ENCODE data around the gene SIMC1. TPM values are rescaled to one million over a fixed set of nuclear protein-coding genes. Genes with fewer than 3 reads are reported as not detected.
A peak's percentile ranks its signal among the peaks of the same experiment; 100 is the strongest.

The SIMC1 gene
- total RNA-seq, 2 experiments from 2014 or later, result 23.5 to 24.8 TPM

DNA sequence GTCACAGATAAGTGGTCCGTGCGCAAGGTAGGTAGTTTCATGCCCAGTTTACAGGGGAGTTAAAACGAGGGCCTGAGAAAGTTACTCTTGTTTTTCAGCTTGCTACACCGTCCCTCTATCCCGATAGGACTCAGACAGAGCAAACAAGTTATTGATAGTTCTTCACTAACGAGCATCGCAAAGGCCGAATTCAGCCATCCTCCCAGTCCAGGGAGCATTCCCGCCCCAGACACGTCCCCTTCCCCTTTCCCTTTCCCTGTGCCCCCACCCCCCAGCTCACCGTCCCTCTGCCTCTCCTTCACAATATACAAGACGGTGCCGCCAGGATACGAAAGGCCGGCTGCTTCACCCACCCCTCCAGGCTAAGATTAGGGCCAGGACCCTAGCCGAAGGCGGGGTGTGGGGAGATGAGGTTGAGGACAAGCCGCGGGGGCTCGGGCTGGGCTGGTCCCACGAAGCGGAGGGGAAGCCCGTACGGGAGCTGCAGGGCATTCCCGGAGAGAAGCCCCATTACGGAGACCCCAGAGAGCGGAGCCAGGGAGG, 122.7 kb downstream of the SIMC1 start:
- Mint-ChIP-seq H3K27ac (peak overlapping the region; percentile 98), H3K36me3 (peaks cover 17% of the 10 kb centered on the region), H3K9me3 (no peaks in the 10 kb centered on the region), H3K4me1 (peaks cover 25% of the 10 kb centered on the region), H3K4me3 (peak overlapping the region; percentile 99), H3K27me3 (no peaks in the 10 kb centered on the region)
- no peak for DNase-seq

DNA sequence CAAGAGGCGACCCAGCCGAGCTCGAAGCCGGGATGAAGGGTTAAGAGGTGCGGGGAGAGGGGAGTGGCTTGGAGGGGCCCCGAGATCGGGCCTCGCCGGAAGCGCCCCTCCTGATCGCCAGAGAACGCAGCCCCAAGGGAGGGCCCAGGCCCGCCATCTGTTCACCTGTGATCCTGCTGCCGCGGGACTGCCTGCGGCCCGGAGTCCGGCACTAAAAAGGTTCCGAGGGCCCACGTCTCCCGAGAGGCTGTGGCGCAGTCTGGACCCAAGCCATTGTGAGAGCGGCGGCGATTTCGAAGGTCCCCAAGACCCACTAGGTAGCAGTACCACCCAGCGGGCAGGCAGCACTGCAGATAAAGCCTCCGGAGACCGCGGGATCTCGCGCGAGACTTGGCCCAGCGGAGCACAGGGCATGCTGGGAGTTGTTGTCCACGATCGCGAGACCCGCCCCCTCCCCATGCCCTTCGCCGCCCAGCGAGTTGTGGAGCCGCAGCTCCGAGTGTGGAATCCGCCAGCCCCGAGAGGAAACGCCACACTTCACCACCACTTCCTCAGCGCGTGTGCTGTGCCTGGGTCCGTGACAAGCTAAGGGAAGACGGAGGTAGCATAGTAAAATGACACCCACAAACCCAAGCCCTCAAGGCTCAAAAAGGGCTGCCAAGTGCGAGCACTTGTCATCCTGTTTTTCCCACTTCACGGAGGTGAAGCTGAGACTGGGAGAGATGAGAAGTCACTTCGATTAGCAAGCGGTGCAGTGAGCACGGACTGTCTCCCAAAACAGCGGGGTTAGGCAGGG, 123.4 kb downstream of the SIMC1 start, which contains the start of gene KIAA1191:
KIAA1191 (minus strand) TSS at position 328 of the 796 bp plus-strand sequence. CDS start 2,256 bp downstream, outside the sequence.
- Mint-ChIP-seq H3K4me1 (peaks cover 25% of the 10 kb centered on the region), H3K27me3 (no peaks in the 10 kb centered on the region), H3K4me3 (peak within 1 kb of the TSS; percentile 99), H3K36me3 (peaks cover 18% of the 10 kb centered on the region), H3K9me3 (no peaks in the 10 kb centered on the region), H3K27ac (peak within 1 kb of the TSS; percentile 98)
- DNase-seq, result peak; percentile 93

DNA sequence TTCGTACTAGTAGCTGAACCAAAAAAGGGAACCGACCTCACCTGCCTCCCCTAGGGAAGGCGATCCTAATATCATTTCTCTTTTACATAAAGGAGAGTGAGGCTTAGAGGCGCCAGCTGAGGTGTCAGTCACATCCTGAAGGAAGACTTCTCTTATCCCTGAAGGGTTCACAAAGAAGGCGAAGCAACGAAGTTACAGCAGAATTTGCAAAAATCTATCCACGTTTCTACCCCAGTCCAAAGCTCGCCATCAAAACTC, 123.9 kb downstream of the SIMC1 start:
- H3K9me3 Mint-ChIP-seq, result no peaks in the 10 kb centered on the region
- H3K36me3 Mint-ChIP-seq, result peaks cover 20% of the 10 kb centered on the region
- peak overlapping the region; percentile 98 for H3K27ac Mint-ChIP-seq
- peaks cover 26% of the 10 kb centered on the region for H3K4me1 Mint-ChIP-seq
- H3K27me3 Mint-ChIP-seq, result no peaks in the 10 kb centered on the region
- no peak for DNase-seq
- peak overlapping the region; percentile 99 for H3K4me3 Mint-ChIP-seq

DNA sequence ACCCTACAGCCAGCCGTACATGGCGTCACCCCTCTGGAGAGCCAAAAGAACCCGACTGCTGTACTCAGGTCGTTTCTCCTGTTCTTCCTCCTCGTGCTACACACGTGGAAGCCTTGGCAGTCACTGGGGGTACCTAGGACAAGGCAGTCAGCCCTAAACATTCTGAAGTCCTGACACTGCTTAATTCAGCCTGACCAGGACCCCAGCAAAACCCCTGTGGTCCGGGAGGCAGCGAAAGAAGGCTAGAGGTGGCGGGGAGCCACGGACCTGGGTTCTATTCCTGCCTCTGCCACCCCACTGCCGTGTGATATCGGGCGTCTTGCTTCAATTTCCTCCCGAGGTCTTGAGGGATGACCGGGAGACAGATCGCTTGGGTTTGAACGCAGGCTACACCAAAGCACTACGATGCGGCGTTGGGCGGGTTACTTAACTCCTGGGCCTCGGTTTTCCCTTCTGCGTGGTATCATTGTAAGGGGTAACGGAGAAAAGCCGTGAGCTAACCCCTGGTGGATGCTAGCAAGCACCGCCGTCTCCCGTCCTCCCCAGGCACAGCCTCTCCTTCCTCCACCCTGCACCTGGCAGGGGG, 126.6 kb downstream of the SIMC1 start:
- H3K36me3 Mint-ChIP-seq, result peaks cover 17% of the 10 kb centered on the region
- H3K9me3 Mint-ChIP-seq, result no peaks in the 10 kb centered on the region
- H3K4me1 Mint-ChIP-seq, result peaks cover 19% of the 10 kb centered on the region
- peak overlapping the region; percentile 81 for H3K27ac Mint-ChIP-seq
- peak overlapping the region; percentile 77 for H3K4me3 Mint-ChIP-seq
- DNase-seq, result no peak
- no peaks in the 10 kb centered on the region for H3K27me3 Mint-ChIP-seq

DNA sequence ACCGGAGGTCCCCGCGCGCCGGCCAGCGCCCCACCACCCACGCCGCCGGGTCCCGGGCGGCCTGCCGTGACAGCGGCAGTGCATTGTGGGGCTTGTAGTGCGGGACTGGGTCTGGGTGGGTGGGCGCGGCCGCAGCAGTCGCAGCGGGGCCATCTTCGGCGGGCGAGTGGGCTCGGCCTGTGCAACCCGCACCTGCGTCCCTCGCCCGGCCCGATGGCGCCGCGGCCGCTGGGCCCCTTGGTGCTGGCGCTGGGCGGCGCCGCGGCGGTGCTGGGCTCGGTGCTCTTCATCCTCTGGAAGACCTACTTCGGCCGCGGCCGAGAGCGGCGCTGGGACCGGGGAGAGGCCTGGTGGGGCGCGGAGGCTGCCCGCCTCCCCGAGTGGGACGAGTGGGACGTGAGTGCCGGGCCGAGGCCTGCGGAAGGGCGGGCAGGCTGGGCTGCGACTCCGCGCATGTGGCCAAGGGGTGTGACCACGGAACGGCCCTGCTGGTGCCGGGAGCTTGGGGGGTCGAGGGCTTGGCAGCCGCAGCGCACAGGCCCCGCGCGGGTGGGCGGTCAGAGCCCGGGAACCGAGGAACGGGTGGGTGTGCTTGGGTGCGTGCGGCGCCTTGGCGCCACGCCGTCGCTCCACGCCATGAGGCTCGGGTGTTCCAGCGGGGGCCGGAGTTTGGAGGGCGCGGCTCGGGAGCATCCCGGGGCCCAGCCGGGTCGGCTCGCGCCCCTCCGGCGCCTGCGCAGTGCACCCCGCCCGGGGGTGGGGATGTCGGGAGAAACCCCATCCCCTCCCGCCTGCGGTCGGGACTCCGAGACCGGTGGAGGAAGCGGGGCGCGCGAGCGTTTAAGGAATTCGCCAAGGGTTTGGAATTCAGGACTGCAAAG, 127.4 kb downstream of the SIMC1 start, which contains the start of gene ARL10:
ARL10 (plus strand) TSS at position 137 of the 881 bp plus-strand sequence; CDS start at position 214, 77 bp downstream.
- H3K4me3 Mint-ChIP-seq, result peak within 1 kb of the TSS; percentile 77
- peak within 1 kb of the TSS; percentile 81 for H3K27ac Mint-ChIP-seq
- peak; percentile 80 for DNase-seq
- H3K4me1 Mint-ChIP-seq, result peaks cover 17% of the 10 kb centered on the region
- H3K9me3 Mint-ChIP-seq, result no peaks in the 10 kb centered on the region
- no peaks in the 10 kb centered on the region for H3K27me3 Mint-ChIP-seq
- peaks cover 16% of the 10 kb centered on the region for H3K36me3 Mint-ChIP-seq

DNA sequence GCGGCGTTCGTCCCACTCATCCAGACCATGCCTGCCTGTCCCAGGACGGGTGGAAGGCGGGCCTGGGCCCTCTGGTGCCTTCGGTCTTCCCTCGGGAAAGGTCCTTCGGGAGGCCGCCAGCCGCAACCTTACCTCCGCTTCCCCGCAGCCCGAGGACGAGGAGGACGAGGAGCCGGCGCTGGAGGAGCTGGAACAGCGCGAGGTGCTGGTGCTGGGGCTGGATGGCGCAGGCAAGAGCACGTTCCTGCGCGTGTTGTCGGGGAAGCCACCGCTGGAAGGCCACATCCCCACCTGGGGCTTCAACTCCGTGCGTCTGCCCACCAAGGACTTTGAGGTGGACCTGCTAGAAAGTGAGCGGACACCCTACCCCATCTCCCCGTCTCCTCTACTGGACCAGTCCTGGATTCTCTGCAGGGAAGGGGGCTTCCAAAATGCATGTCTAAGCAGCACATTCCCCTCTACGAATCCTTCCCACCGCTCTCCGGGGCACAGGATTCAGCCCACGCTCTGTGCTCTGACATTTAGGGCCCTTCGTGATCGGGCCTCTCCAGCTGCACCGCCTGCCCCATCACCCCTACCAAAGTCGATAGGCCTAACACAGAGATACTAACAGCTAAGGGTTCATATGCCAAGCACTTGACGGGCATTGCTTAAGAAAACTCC, 128.1 kb downstream of the SIMC1 start:
- H3K9me3 Mint-ChIP-seq, result no peaks in the 10 kb centered on the region
- H3K4me3 Mint-ChIP-seq, result peak overlapping the region; percentile 74
- H3K27me3 Mint-ChIP-seq, result no peaks in the 10 kb centered on the region
- H3K36me3 Mint-ChIP-seq, result peaks cover 18% of the 10 kb centered on the region
- H3K27ac Mint-ChIP-seq, result peak overlapping the region; percentile 13
- peaks cover 17% of the 10 kb centered on the region for H3K4me1 Mint-ChIP-seq
- DNase-seq, result no peak

DNA sequence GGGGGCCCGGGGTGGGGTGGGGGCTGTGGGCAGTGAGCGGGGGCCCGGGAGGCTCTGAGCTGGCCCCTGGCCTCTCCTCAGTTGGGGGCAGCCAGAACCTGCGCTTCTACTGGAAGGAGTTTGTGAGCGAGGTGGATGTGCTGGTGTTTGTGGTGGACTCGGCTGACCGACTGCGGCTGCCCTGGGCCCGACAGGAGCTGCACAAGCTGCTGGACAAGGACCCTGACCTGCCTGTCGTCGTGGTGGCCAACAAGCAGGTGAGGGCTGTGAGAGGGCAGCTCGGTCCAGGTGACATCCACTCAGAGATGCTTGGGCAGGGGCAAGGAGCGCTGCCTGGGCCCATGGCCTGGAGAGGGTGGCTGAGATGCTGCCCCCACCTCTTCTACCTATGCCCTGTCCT, 130.5 kb downstream of the SIMC1 start:
- H3K4me1 Mint-ChIP-seq, result peaks cover 8% of the 10 kb centered on the region
- H3K9me3 Mint-ChIP-seq, result no peaks in the 10 kb centered on the region
- peaks cover 19% of the 10 kb centered on the region for H3K36me3 Mint-ChIP-seq
- no peak overlapping the region for H3K27ac Mint-ChIP-seq
- no peak for DNase-seq
- H3K4me3 Mint-ChIP-seq, result no peak overlapping the region
- H3K27me3 Mint-ChIP-seq, result no peaks in the 10 kb centered on the region

DNA sequence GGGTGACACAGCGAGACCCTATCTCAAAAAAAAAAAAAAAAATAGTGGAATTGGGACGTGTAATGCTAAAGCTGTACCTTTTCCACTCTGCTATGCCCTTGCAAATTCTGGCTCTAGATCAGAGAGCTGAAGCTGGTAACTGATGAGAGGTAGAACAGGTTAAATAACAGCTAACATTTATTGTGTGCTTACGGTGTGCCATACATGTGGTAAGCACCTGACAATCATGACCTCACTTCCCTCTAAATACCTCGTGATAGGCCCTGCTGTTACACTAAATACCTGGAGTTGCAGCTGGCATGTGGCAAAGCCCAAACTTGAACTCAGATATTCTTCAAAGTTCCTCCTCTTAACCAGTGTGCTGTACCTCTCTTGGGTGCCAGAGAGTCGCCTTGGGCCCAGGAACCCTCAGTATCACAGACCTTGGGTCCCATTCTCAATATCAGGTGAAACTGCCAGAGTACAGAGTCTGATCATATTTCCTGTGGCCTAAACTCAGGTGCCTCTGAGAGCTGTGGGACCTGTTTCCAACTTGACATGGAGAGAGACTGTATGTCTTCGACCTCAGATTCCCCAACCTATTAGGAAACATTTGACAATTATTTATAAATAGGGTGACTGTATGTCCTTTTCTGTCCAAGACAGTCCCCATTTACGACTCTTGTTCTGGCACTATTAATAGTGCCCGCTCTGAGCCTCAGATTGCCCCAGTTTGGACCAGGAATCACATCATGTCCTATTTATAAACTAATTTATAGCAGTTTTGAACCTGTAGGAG, 131.9 kb downstream of the SIMC1 start:
- H3K9me3 Mint-ChIP-seq, result no peaks in the 10 kb centered on the region
- DNase-seq, result no peak
- no peak overlapping the region for H3K4me3 Mint-ChIP-seq
- peaks cover 8% of the 10 kb centered on the region for H3K4me1 Mint-ChIP-seq
- no peak overlapping the region for H3K27ac Mint-ChIP-seq
- peaks cover 19% of the 10 kb centered on the region for H3K36me3 Mint-ChIP-seq
- no peaks in the 10 kb centered on the region for H3K27me3 Mint-ChIP-seq

DNA sequence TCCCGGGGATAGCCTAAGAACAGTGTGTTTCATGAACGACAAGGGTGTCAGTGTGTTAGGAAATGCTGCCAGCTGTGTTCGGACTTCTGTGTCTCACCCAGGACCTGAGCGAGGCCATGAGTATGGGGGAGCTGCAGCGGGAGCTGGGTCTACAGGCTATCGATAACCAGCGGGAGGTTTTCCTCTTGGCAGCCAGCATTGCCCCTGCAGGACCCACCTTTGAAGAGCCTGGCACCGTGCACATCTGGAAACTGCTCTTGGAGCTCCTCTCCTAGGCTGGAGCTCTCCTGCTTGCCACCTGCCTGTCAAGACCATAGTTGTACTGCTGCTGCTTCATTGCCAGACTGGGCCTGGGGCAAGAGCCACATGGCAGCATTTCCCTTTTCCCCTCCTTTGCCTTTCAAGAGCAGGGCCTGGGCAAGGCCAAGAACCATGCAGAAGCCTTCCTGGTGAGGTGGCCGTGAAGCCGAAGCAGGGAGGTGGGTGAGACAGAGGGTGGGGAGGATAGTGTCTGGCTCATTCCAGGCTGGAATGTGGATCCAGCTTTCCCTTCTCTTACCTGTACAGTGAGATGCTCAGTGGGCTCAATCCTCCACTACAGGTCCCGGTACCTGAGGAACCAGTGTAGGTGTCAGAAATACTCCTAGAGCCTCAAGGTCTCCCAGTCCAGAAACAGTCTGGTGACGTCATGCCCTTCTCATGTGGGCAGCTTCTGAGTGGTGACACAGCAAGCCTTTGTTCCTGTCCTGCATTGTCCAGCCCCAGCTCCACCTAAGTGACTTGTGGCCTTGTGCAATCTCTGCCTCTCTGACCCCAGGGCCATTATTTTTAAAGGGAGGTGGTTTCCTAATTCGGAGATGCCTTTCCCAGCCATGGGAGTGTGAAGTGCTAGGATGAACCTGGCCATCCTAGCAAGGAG, 133.7 kb downstream of the SIMC1 start:
- Mint-ChIP-seq H3K27ac (no peak overlapping the region), H3K4me3 (no peak overlapping the region), H3K36me3 (peaks cover 24% of the 10 kb centered on the region), H3K27me3 (no peaks in the 10 kb centered on the region), H3K4me1 (peaks cover 6% of the 10 kb centered on the region), H3K9me3 (no peaks in the 10 kb centered on the region)
- DNase-seq, result no peak

DNA sequence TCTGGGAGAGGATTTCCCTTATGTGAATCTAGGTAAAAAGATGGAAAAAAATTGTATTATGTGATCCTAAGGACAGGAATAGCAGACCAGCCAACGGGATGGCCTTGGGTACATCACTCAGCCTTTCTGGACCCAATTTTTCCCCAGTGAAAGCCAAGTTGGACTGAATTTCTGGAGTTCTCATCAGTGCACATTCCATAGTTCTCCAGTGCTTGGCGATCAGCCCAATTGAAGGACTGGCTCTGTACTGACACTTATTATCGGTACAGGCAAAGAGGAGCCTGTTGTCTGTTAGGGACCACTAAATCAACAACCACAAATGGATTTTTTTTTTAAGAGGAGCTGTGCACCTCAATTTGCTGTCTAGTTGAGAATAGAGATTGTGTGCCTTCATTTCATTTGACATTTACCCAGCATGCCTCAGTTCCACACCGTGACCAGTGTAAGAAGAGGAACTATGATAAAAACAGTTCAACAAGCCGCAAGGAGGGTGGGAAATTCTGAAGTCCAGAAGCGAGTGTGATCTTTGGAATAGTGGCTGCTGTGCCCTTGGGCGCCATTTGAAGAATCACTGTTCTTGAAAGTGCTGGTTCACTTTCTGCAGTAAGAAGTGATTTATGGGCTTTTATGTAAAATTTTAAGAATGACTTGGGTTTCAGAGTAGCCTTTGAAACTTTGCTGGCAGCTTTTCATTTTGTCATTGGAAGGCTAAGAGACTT, 135.0 kb downstream of the SIMC1 start:
- DNase-seq, result no peak
- Mint-ChIP-seq H3K36me3 (peaks cover 12% of the 10 kb centered on the region), H3K27me3 (no peaks in the 10 kb centered on the region), H3K4me3 (no peak overlapping the region), H3K27ac (no peak overlapping the region), H3K9me3 (no peaks in the 10 kb centered on the region), H3K4me1 (no peaks in the 10 kb centered on the region)

DNA sequence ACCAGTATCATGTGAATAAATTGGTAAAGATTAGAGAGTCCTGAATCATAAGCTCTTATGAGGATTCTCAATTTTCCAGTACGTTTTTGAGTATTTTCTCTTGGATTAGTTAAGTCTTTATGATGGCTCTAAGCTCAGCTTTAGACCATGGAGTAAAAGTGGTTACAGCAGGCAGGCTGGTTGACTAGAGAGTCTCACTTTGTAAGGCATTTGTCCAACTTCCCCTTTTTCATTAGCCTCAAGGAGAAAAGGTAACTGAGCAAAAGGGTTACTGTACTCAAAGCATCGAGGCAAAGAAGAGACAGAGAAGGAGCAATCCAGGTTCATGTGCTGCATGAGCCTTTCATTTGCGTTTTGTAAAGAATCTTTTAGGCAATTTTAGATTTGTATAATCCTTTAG, 141.7 kb downstream of the SIMC1 start:
- Mint-ChIP-seq H3K27me3 (no peaks in the 10 kb centered on the region), H3K9me3 (no peaks in the 10 kb centered on the region), H3K4me3 (no peak overlapping the region), H3K4me1 (peaks cover 2% of the 10 kb centered on the region), H3K36me3 (peaks cover 38% of the 10 kb centered on the region), H3K27ac (no peak overlapping the region)
- DNase-seq, result no peak

DNA sequence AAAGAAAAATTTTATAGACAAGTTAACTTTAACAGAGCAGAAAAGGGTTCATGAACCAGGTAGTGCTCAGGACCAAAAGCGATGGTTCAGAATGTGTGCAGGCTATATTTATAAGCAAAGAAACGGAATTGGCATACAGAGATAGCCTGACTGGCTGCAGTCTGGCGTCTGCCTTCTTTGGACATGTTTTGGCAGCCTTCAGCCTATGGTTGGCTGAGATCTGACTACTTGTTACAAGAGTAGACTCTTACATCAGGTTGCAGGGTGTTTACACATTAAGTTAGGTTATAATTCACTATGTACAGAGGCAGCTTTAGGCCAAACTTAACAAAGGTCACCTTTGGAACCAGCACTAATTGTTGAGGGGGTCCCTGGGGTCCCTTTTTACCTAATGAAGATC, 143.2 kb downstream of the SIMC1 start:
- no peaks in the 10 kb centered on the region for H3K27me3 Mint-ChIP-seq
- no peak overlapping the region for H3K4me3 Mint-ChIP-seq
- peaks cover 14% of the 10 kb centered on the region for H3K4me1 Mint-ChIP-seq
- no peaks in the 10 kb centered on the region for H3K9me3 Mint-ChIP-seq
- H3K36me3 Mint-ChIP-seq, result peaks cover 44% of the 10 kb centered on the region
- no peak overlapping the region for H3K27ac Mint-ChIP-seq
- no peak for DNase-seq

DNA sequence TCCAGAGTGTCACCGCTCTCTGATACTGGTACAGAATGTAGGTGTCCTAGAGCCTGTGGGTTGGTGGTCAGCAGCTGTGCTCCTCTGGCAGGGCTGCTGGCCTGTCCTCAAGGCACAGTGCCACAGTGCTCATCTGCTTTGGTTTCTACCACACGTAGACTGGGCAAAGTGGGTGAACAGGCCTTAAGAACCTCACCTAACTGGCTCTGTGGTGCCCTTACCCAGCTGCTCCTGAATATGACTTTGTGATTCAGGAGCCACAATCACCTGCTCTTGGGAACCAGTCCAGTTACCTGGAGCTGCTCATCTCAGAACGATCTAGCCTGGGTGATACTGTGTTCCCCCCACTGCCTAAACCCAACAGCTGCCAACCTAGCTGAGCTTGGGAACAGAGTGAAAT, 143.8 kb downstream of the SIMC1 start:
- Mint-ChIP-seq H3K4me3 (no peak overlapping the region), H3K9me3 (no peaks in the 10 kb centered on the region), H3K4me1 (peaks cover 20% of the 10 kb centered on the region), H3K27ac (no peak overlapping the region), H3K36me3 (peaks cover 47% of the 10 kb centered on the region), H3K27me3 (no peaks in the 10 kb centered on the region)
- no peak for DNase-seq

Measured in activated naive CD8-positive, alpha-beta T cell treated with anti-CD3 and anti-CD28 coated beads for 36 hours (primary cell).